ENCODE measurements around the gene ADGRE1. TPM values are rescaled to one million over a fixed set of nuclear protein-coding genes. Genes with fewer than 3 reads are reported as not detected.

Gene ADGRE1
- total and polyA plus RNA-seq, 7 experiments from 2014 or later = 4.2 to 31.7 (median 9.1) TPM

GRCh38 chr19:6894313-6894712, 6.9 kb downstream of the ADGRE1 start:
- peak overlapping the region in 6 of 10 donors; percentile 13 to 72 (median 60) for H3K4me3 Mint-ChIP-seq
- CTCF ChIA-PET = interaction anchor here (0.5 kb wide), 1 partner anchor 95 kb away, joined by 6 read pairs; no protein-coding TSS in a partner anchor
- peaks cover 41 to 96% (median 78%) of the 10 kb centered on the region in 7 donors for H3K4me1 Mint-ChIP-seq
- Histone ChIP-seq H3K36me3 (ENCODE audit: control insufficient read depth in 2 of 3, insufficient read depth in 3 of 3, low read length in 3 of 3) (no peaks in the 10 kb centered on the region), H3K27me3 (ENCODE audit: control insufficient read depth in 2 of 2, insufficient read depth in 2 of 2, low read length in 2 of 2) (no peaks in the 10 kb centered on the region), H3K4me1 (ENCODE audit: control insufficient read depth in 2 of 2, insufficient read depth in 2 of 2, low read length in 2 of 2) (peaks cover 31 to 53% of the 10 kb centered on the region in 2 donors), H3K9me3 (ENCODE audit: control insufficient read depth in 2 of 3, low read length in 3 of 3) (peaks cover 0 to 12% (median 10%) of the 10 kb centered on the region in 3 experiments), H3K4me3 (ENCODE audit: low read length) (peak overlapping the region; percentile 15), H3K27ac (ENCODE audit: low read depth, low read length) (no peak overlapping the region)
- peaks cover 13 to 76% (median 50%) of the 10 kb centered on the region in 11 donors for H3K9me3 Mint-ChIP-seq
- POLR2A ChIA-PET = interaction anchor here (0.6 to 1.1 kb wide), 3 partner anchors 8 to 1110 kb away, joined by 3 read pairs; no protein-coding TSS in a partner anchor
- H3K27ac Mint-ChIP-seq = peak overlapping the region in 8 of 9 donors; percentile 56 to 96 (median 91)
- no peaks in the 10 kb centered on the region for H3K27me3 Mint-ChIP-seq
- intact Hi-C loops (cut with micrococcal nuclease) = no loop called here
- peaks cover 24 to 70% (median 58%) of the 10 kb centered on the region in 5 donors for H3K36me3 Mint-ChIP-seq
- no peak for ATAC-seq
- no peak for DNase-seq

GRCh38 chr19:6903446-6903845, 16.1 kb downstream of the ADGRE1 start:
- H3K27me3 Mint-ChIP-seq = no peaks in the 10 kb centered on the region
- ATAC-seq (no peak), DNase-seq (no peak)
- H3K27me3 ChIP-seq (ENCODE audit: control insufficient read depth in 2 of 2, insufficient read depth in 2 of 2, low read length in 2 of 2) = no peaks in the 10 kb centered on the region
- H3K4me1 Mint-ChIP-seq = peaks cover 0 to 9% (median 0%) of the 10 kb centered on the region in 7 donors
- peaks cover 18 to 72% (median 59%) of the 10 kb centered on the region in 5 donors for H3K36me3 Mint-ChIP-seq
- H3K27ac ChIP-seq (ENCODE audit: low read depth, low read length) = no peak overlapping the region
- no peaks in the 10 kb centered on the region for H3K4me1 ChIP-seq (ENCODE audit: control insufficient read depth in 2 of 2, insufficient read depth in 2 of 2, low read length in 2 of 2)
- intact Hi-C loops (cut with micrococcal nuclease) = no loop called here
- H3K4me3 Mint-ChIP-seq = no peak overlapping the region
- peaks cover 13 to 56% (median 29%) of the 10 kb centered on the region in 11 donors for H3K9me3 Mint-ChIP-seq
- CTCF ChIA-PET = interaction anchor here (0.5 kb wide), 1 partner anchor 26 kb away, joined by 3 read pairs; no protein-coding TSS in a partner anchor
- peak overlapping the region in 1 of 9 donors; percentile 45 for H3K27ac Mint-ChIP-seq
- peaks cover 0 to 27% (median 15%) of the 10 kb centered on the region in 3 experiments for H3K9me3 ChIP-seq (ENCODE audit: control insufficient read depth in 2 of 3, low read length in 3 of 3)
- POLR2A ChIA-PET = interaction anchor here (0.8 to 1.9 kb wide), 4 partner anchors 11 to 18 kb away, joined by 3 to 6 read pairs (median 3); partner anchors contain the start of gene ADGRE1
- peaks cover 0 to 8% (median 0%) of the 10 kb centered on the region in 3 experiments for H3K36me3 ChIP-seq (ENCODE audit: control insufficient read depth in 2 of 3, insufficient read depth in 3 of 3, low read length in 3 of 3)
- no peak overlapping the region for H3K4me3 ChIP-seq (ENCODE audit: low read length)

- POLR2A ChIA-PET = no interaction called here
- peaks cover 9 to 57% (median 47%) of the 10 kb centered on the region in 5 donors for H3K36me3 Mint-ChIP-seq
- H3K4me3 ChIP-seq (ENCODE audit: low read length) = no peak overlapping the region
Observed at GRCh38 chr19:6906559-6907060, 19.2 kb downstream of the ADGRE1 start.

GRCh38 chr19:6911523-6911922, 24.1 kb downstream of the ADGRE1 start:
- H3K9me3 Mint-ChIP-seq = peaks cover 2 to 36% (median 16%) of the 10 kb centered on the region in 11 donors
- peak overlapping the region in 2 of 9 donors; percentile 9 to 39 for H3K27ac Mint-ChIP-seq
- Histone ChIP-seq H3K9me3 (ENCODE audit: control insufficient read depth in 2 of 3, low read length in 3 of 3) (peaks cover 0 to 11% (median 0%) of the 10 kb centered on the region in 3 experiments), H3K4me1 (ENCODE audit: control insufficient read depth in 2 of 2, insufficient read depth in 2 of 2, low read length in 2 of 2) (no peaks in the 10 kb centered on the region), H3K4me3 (ENCODE audit: low read length) (no peak overlapping the region), H3K27me3 (ENCODE audit: control insufficient read depth in 2 of 2, insufficient read depth in 2 of 2, low read length in 2 of 2) (no peaks in the 10 kb centered on the region), H3K27ac (ENCODE audit: low read depth, low read length) (no peak overlapping the region), H3K36me3 (ENCODE audit: control insufficient read depth in 2 of 3, insufficient read depth in 3 of 3, low read length in 3 of 3) (no peaks in the 10 kb centered on the region)
- POLR2A ChIA-PET = interaction anchor here (0.6 to 1.1 kb wide), 2 partner anchors 8 to 12 kb away, joined by 4 to 5 read pairs; no protein-coding TSS in a partner anchor
- DNase-seq (no peak), ATAC-seq (no peak)
- no peak overlapping the region for H3K4me3 Mint-ChIP-seq
- intact Hi-C loops (cut with micrococcal nuclease) = no loop called here
- peaks cover 0 to 15% (median 4%) of the 10 kb centered on the region in 7 donors for H3K4me1 Mint-ChIP-seq
- CTCF ChIA-PET = no interaction called here
- peaks cover 12 to 50% (median 40%) of the 10 kb centered on the region in 5 donors for H3K36me3 Mint-ChIP-seq
- H3K27me3 Mint-ChIP-seq = no peaks in the 10 kb centered on the region

More at GRCh38 chr19:6906559-6907060, 19.2 kb downstream of the ADGRE1 start:
- H3K9me3 ChIP-seq (ENCODE audit: control insufficient read depth in 2 of 3, low read length in 3 of 3) = peaks cover 0 to 14% (median 4%) of the 10 kb centered on the region in 3 experiments
- Mint-ChIP-seq H3K27ac (no peak overlapping the region), H3K9me3 (peaks cover 0 to 35% (median 12%) of the 10 kb centered on the region in 11 donors), H3K27me3 (no peaks in the 10 kb centered on the region), H3K4me1 (peaks cover 0 to 13% (median 3%) of the 10 kb centered on the region in 7 donors), H3K4me3 (no peak overlapping the region)
- DNase-seq (no peak), ATAC-seq (no peak)
- CTCF ChIA-PET = no interaction called here
- H3K4me1 ChIP-seq (ENCODE audit: control insufficient read depth in 2 of 2, insufficient read depth in 2 of 2, low read length in 2 of 2) = no peaks in the 10 kb centered on the region
- no peak overlapping the region for H3K27ac ChIP-seq (ENCODE audit: low read depth, low read length)
- H3K27me3 ChIP-seq (ENCODE audit: control insufficient read depth in 2 of 2, insufficient read depth in 2 of 2, low read length in 2 of 2) = no peaks in the 10 kb centered on the region
- intact Hi-C loops (cut with micrococcal nuclease) = no loop called here
- H3K36me3 ChIP-seq (ENCODE audit: control insufficient read depth in 2 of 3, insufficient read depth in 3 of 3, low read length in 3 of 3) = no peaks in the 10 kb centered on the region

- no peak overlapping the region for H3K4me3 Mint-ChIP-seq
- H3K36me3 Mint-ChIP-seq = peaks cover 15 to 36% (median 28%) of the 10 kb centered on the region in 5 donors
- Histone ChIP-seq H3K27ac (ENCODE audit: low read depth, low read length) (no peak overlapping the region), H3K4me1 (ENCODE audit: control insufficient read depth in 2 of 2, insufficient read depth in 2 of 2, low read length in 2 of 2) (no peaks in the 10 kb centered on the region), H3K36me3 (ENCODE audit: control insufficient read depth in 2 of 3, insufficient read depth in 3 of 3, low read length in 3 of 3) (no peaks in the 10 kb centered on the region), H3K4me3 (ENCODE audit: low read length) (no peak overlapping the region), H3K27me3 (ENCODE audit: control insufficient read depth in 2 of 2, insufficient read depth in 2 of 2, low read length in 2 of 2) (no peaks in the 10 kb centered on the region), H3K9me3 (ENCODE audit: control insufficient read depth in 2 of 3, low read length in 3 of 3) (peaks cover 0 to 6% (median 0%) of the 10 kb centered on the region in 3 experiments)
- no peaks in the 10 kb centered on the region for H3K27me3 Mint-ChIP-seq
- intact Hi-C loops (cut with micrococcal nuclease) = no loop called here
- no peak for ATAC-seq
- ChIA-PET CTCF (no interaction called here), POLR2A (interaction anchor here (0.5 kb wide), 1 partner anchor 34 kb away, joined by 3 read pairs; no protein-coding TSS in a partner anchor)
- H3K9me3 Mint-ChIP-seq = peaks cover 3 to 22% (median 9%) of the 10 kb centered on the region in 11 donors
- peaks cover 0 to 12% (median 5%) of the 10 kb centered on the region in 7 donors for H3K4me1 Mint-ChIP-seq
- DNase-seq = no peak
- peak overlapping the region in 1 of 9 donors; percentile 32 for H3K27ac Mint-ChIP-seq
Observed at GRCh38 chr19:6914321-6914720, 26.9 kb downstream of the ADGRE1 start.

- ChIA-PET POLR2A (no interaction called here), CTCF (interaction anchor here (0.8 kb wide), 1 partner anchor 54 kb away, joined by 7 read pairs; no protein-coding TSS in a partner anchor)
- intact Hi-C loops (cut with micrococcal nuclease) = no loop called here
Observed at GRCh38 chr19:6916952-6917351, 29.6 kb downstream of the ADGRE1 start.

More at GRCh38 chr19:6916952-6917351, 29.6 kb downstream of the ADGRE1 start:
- Mint-ChIP-seq H3K36me3 (peaks cover 15 to 49% (median 32%) of the 10 kb centered on the region in 5 donors), H3K27me3 (no peaks in the 10 kb centered on the region), H3K4me3 (no peak overlapping the region), H3K27ac (no peak overlapping the region), H3K9me3 (peaks cover 3 to 14% (median 9%) of the 10 kb centered on the region in 11 donors), H3K4me1 (peaks cover 0 to 9% (median 3%) of the 10 kb centered on the region in 7 donors)
- Histone ChIP-seq H3K27ac (ENCODE audit: low read depth, low read length) (no peak overlapping the region), H3K36me3 (ENCODE audit: control insufficient read depth in 2 of 3, insufficient read depth in 3 of 3, low read length in 3 of 3) (no peaks in the 10 kb centered on the region), H3K27me3 (ENCODE audit: control insufficient read depth in 2 of 2, insufficient read depth in 2 of 2, low read length in 2 of 2) (no peaks in the 10 kb centered on the region), H3K4me3 (ENCODE audit: low read length) (no peak overlapping the region), H3K4me1 (ENCODE audit: control insufficient read depth in 2 of 2, insufficient read depth in 2 of 2, low read length in 2 of 2) (no peaks in the 10 kb centered on the region), H3K9me3 (ENCODE audit: control insufficient read depth in 2 of 3, low read length in 3 of 3) (peaks cover 0 to 6% (median 0%) of the 10 kb centered on the region in 3 experiments)
- DNase-seq (no peak), ATAC-seq (no peak)
